Hippocampal formation (tissue), 2 donors: ENCODE data around the gene TM7SF2.

Source experiments
- DNase-seq, 2 donors: peaks; one replicate each; lab custom pipeline; 2025; lab: John Stamatoyannopoulos, UW

The TM7SF2 gene

GRCh38 chr11:65157336-65157735 lies 45.7 kb downstream of the TM7SF2 start:
- no peak for DNase-seq

- DNase-seq: no peak
Observed at GRCh38 chr11:65159012-65159411, 47.3 kb downstream of the TM7SF2 start.

- DNase-seq: no peak
Observed at GRCh38 chr11:65160643-65161042, 49.0 kb downstream of the TM7SF2 start.

- DNase-seq: no peak
Observed at GRCh38 chr11:65163684-65164083, 52.0 kb downstream of the TM7SF2 start.
